22Rv1 (cell line): Measurements from ENCODE around the gene PREX1.

Source experiments
- ZFX ChIP-seq: fragments of 450-650 bp; IDR thresholded peaks from 2 replicates; pipeline ENCODE4 v1.6.1; 2017; ENCODE audit warnings: antibody characterized with exemption, borderline replicate concordance
- TF ChIP-seq, protein P1 (sequence below): fragments of 450-650 bp; IDR thresholded peaks from 2 replicates; pipeline ENCODE4 v1.5.1; 2017; ENCODE audit warnings: mild to moderate bottlenecking

DNA sequence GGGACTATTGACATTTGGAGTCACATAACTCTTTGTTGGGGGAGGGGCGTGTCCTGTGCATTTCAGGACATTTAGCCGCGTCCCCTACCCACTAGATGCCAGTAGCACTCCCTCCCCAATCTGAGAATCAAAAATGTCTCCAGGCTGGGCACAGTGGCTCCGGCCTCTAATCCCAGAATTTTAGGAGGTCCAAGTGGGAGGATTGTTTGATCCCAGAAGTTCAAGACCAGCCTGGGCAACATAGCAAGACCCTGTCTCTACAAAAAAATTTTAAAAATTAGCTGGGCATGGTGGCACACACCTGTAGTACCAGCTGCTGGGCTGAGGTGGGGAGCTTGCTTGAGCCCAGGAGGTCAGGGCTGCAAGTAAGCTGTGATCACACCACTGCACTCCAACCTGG is 2.1 kb upstream of the PREX1 start:
- TF ChIP-seq, protein P1, sequence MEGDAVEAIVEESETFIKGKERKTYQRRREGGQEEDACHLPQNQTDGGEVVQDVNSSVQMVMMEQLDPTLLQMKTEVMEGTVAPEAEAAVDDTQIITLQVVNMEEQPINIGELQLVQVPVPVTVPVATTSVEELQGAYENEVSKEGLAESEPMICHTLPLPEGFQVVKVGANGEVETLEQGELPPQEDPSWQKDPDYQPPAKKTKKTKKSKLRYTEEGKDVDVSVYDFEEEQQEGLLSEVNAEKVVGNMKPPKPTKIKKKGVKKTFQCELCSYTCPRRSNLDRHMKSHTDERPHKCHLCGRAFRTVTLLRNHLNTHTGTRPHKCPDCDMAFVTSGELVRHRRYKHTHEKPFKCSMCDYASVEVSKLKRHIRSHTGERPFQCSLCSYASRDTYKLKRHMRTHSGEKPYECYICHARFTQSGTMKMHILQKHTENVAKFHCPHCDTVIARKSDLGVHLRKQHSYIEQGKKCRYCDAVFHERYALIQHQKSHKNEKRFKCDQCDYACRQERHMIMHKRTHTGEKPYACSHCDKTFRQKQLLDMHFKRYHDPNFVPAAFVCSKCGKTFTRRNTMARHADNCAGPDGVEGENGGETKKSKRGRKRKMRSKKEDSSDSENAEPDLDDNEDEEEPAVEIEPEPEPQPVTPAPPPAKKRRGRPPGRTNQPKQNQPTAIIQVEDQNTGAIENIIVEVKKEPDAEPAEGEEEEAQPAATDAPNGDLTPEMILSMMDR: no peak
- TF ChIP-seq ZFX: no peak
